Measurements from ENCODE around the gene SMIM14.

GRCh38 chr4:39498727-39499020 is 140.0 kb downstream of the SMIM14 start:
- TF ChIP-seq ZNF274 (IDR thresholded peaks at IDR 0.05; ENCODE audit: low read depth, low read length) = no peak
- TF ChIP-seq YY1 (IDR thresholded peaks at IDR 0.05; ENCODE audit: insufficient read depth, insufficient read length) = no peak
- no peak for TF ChIP-seq SUZ12 (IDR thresholded peaks at IDR 0.05; ENCODE audit: extremely low read depth, insufficient read depth, insufficient read length)
